ENCODE data around the gene SLC3A2.

SLC3A2 gene

DNA sequence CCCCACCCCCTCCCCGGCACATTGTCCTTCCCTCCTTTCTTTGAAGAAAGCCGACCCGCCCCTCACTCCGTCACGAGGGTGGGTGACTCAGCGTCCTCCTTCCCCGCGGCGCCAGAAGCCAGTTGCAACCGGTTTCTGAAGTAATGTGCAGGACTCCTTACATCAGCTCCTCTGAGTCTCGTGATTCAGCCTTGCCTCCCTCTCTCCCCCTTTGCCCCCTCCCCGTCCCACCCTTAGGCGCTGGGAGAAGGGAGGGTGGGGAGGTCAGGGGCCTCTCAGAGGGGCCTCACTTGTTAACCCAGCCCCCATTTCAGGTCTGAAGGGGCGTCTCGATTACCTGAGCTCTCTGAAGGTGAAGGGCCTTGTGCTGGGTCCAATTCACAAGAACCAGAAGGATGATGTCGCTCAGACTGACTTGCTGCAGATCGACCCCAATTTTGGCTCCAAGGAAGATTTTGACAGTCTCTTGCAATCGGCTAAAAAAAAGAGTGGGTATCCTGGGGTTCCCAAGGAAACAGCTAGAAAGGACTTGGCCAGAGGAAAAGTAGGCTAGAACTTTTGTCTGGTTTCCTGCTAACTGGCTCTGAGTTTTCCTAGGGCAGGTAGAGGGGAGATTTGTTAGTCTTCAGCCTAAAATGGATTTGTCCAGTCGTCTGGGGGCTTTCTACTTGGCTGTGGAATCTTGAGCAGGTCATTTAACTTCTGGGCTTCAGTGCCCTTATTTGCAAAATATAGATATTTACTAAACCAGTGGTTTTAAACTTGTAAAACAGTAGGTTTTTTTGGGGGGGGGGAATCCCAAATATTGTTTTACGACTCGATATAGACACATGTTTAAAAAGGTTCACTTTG lies 1.1 kb downstream of the SLC3A2 start:
- DNase-seq, result peak; percentile 99

DNA sequence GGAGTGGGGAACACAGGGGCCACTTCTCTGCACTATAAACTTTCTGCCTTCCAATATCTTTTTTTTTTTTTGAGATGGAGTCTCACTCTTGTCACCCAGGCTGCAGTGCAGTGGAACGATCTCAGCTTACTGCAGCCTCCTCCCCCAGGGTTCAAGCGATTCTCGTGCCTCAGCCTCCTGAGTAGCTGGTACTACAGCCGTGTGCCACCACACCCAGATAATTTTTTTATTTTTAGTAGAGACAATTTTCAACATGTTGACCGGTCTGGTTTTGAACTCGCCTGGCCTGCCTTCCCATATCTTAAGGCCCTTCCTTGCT lies 1.7 kb downstream of the SLC3A2 start:
- no peak for DNase-seq

DNA sequence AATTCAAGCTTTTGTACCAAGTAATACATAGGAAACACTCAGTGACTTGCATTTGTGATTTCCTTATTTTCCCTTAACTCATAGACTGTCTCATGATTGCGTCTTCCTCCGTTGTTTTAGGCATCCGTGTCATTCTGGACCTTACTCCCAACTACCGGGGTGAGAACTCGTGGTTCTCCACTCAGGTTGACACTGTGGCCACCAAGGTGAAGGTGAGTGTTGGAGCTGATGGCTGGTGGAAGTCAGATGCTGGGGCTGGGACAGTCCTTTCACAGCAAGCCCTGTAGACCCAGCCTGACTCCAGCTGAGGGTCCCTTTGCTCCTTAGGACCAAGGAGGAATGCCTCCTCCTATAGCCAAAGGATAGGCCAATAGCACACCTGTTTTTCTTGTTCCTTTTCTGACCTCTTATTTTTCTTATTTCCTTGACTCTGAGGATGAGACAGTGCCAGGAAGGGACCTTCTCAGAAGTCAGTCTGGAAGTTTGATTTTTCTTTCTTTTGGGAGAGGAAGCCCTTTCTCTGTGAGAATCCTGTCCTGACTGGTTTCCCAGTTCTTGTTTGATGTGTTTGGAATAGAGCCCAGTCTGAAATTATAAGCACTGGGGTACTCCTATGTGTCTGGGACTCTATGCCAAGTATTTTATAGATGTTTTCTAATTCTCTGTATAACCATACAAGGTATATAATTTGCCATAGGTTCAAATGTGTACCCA lies 2.2 kb downstream of the SLC3A2 start:
- DNase-seq, result no peak

DNA sequence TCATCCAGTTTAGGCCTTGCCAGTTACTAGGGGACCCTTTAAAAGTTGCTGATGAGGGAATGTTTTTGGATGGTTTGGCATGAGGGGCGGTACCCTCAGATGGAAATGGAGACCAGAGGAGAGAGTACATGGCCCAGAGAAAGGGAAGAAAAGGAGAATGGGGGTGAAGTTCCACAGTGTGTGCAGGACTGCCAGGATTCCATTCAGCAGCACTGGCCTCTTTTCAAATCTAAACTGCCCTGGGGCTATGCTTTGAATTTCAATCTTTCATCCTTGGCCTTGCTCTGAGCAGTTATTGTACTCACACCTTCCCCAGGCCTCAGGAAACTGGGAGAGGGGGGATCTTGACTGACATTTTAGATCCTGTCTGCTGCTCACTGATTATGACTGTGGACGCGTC lies 3.0 kb downstream of the SLC3A2 start:
- no peak for DNase-seq

DNA sequence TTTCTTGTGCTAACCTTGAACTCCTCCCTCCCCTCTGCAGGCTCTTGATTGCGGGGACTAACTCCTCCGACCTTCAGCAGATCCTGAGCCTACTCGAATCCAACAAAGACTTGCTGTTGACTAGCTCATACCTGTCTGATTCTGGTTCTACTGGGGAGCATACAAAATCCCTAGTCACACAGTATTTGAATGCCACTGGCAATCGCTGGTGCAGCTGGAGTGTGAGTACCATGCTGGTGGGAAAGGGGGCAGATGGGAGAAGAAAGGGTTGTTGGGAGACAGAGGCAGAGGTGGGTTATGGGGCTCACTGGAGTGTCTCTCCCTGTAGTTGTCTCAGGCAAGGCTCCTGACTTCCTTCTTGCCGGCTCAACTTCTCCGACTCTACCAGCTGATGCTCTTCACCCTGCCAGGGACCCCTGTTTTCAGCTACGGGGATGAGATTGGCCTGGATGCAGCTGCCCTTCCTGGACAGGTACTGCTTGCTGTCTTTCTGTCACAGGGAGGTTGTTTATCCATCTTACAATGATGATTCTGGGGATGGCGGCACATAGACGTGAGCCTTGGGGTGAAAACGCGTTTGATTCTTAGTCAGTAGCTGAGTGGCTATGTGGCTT lies 4.5 kb downstream of the SLC3A2 start:
- no peak for DNase-seq

DNA sequence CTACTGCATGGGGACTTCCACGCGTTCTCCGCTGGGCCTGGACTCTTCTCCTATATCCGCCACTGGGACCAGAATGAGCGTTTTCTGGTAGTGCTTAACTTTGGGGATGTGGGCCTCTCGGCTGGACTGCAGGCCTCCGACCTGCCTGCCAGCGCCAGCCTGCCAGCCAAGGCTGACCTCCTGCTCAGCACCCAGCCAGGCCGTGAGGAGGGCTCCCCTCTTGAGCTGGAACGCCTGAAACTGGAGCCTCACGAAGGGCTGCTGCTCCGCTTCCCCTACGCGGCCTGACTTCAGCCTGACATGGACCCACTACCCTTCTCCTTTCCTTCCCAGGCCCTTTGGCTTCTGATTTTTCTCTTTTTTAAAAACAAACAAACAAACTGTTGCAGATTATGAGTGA lies 7.7 kb downstream of the SLC3A2 start:
- DNase-seq, result no peak

DNA sequence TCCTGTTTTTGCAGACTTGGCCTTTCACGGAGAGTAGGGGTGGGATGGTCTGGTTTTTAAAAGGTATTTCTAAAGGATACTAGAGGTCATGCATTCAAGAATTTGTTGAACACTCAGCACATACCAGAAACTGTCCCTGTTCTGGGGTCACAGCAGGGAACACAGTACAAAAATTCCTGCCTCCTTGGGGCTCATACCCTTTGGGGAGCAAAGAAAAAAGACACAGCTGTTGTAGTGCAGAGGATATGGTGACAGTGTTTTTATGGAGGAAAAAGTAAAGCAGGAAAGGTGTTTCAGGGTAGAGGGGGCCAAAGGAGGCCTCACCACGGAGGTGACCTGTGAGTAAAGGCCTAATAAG lies 8.4 kb downstream of the SLC3A2 start:
- no peak for DNase-seq

DNA sequence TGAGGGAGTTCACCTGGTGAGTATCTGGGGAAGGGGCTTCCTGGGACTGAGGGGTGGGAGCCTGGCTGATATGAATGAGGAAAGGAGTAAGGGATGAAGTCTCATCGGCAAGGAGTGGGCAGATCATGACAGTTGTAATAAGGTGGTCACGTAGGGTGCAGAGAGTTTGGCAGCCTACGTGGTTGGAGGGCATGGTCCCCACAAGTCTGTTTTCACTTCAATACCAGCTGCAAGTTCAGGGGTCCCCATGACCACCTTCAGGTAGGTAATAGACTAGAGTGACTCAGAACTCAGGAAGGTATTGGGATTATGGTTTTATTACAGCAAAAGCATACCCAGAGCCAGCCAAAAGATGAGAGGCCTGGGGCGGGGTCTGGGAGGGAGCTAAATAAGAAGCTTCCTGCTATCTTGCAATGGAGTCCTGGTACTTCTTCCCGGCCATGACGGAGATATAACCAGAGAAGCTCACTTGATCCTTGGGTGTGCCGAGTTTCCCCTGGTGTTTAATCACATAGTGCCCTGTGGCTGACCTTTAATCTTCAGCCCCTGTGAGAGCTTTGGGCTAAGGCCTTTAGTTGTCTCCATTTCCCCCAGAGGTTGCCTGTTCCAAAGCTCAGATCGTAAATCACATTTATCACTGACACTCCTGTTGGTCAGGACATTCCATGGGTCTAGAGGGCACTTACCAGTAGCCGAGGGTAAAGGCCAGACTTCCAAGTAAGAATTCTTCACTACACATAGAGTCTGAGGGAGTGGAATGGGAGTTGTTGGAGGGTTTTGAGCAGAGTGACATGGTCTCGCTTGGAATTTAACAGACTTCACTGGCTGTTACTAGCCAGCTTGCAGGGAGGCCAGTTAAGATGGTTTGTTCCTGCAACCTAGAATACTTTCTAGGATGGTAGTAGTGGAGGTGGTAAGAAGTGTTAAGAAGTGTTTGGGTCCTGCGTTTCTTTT lies 9.1 kb downstream of the SLC3A2 start:
- DNase-seq, result peak; percentile 48

DNA sequence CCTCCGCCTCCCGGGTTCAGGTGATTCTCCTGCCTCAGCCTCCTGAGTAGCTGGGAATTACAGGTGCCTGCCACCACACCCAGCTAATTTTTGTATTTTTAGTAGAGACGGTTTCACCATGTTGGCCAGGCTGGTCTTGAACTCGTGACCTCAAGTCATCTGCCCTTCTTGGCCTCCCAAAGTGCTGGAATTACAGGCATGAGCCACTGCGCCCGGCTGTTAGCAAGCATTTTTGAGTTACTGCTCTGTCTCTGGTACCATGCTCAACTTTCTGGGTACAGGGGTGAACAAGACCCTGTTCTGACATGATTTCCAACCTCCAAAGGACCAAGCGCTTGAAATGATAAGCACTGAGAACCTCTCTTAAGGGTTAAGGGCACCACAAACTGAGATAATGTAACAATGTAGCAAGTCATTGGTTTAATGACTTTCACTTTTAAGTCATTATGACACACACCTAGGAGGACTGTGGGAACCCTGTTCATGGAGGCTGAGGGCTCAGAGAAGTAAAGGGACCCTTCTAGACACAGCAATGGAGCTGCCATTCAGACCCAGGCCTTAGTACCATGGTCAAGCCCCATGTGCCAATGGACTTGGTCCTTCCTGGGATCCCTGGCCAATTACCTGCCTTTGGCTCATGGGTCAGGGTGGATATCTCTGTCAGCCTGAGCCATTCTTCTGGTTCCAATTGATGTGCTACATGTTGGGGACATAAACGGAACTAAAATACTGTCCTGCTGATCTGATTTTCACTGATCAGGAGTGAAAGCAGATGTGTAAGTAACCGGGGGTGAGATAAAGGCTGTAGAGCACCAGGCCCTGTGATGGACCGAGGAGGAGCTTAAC lies 11.6 kb downstream of the SLC3A2 start:
- no peak for DNase-seq

DNA sequence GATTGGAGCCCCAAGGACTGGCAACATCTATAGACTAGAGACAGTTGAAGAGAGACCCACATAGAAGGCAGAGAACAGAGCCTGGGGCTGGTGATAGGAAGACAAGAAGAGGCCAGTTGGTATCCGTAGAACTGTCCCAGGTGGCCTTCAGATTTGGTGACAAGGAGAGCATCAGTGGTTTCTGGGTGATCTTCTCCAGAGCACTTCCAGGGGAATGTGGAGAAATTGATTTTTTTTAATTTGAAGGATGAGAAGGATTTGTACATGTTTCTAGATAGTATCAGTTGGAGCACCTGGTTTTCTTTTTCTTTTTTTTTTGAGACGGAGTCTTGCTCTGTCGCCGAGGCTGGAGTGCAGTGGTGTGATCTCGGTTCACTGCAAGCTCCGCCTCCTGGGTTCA lies 14.8 kb downstream of the SLC3A2 start:
- DNase-seq, result no peak

DNA sequence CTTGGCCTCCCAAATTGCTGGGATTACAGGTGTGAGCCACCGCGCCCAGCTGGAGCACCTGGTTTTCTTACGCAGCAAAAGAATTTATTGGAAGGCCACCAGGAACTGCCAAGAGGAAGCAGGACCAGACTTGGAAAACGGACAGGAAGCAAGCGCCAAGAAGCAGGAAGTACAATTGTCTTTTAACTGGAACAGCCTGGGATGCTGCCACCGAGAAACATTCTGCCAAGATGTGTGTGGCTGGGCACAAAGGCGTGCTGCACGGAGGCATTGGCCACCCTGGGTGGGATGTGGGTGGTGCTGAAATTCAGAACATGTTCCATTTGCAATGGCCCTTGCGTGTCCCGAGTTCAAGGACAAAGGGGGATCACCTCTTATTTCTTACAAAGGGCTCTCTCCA lies 15.4 kb downstream of the SLC3A2 start:
- DNase-seq, result no peak

DNA sequence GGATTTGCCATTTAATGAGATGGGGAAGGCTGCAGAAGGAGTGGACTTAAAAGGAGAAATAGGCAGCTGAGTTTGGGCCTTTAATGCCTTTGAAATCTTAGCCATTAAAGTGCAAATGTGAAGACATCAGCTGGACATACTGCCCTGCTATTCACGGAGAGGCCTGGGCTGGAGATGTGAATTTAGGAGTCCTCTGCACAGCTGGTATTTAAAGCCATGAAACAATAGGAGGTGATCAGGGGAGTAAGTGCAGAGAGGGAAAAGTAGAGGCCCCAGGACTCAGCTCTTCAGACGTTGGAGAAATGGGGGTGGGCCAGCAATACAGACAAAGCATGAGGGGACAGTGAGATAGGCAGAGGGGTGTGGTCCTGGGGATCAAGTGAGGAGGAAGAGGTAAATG lies 16.6 kb downstream of the SLC3A2 start:
- no peak for DNase-seq

DNA sequence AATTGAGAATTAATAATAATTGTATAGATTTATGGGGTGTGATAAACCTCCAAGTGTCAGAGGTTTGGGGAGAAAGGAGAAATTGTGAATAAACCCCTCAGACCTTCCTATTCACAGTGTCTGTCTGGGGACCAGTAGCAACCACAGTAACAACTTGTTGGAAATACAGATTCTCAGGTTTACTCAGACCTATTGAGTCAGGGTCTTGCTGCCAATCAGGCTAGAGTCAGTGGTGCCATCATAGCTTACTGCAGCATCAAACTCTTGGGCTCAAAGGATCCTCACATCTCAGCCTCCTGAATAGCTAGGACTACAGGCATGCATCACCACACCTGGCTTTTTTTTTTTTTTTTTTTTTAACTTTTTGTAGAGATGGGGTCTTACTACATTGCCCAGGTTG lies 17.3 kb downstream of the SLC3A2 start:
- DNase-seq, result no peak

DNA sequence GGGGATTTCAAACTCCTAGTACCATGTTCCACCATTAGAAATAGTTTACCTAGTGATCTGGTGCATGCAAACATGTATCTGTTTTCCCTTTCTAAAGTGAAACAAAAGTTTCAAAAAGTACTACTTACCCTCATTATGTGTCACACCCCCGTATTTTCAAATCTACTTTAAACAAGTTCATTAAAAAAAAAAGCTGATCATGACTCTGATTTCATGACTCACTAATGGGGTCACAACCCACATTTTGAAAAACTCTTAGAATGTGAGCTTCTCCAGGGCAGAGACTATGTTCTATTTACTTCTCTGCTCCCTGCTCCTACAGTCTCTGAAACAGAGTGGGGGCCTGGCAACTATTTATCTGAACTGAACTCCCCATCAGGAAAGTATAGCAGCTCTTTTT lies 22.2 kb downstream of the SLC3A2 start:
- no peak for DNase-seq

DNA sequence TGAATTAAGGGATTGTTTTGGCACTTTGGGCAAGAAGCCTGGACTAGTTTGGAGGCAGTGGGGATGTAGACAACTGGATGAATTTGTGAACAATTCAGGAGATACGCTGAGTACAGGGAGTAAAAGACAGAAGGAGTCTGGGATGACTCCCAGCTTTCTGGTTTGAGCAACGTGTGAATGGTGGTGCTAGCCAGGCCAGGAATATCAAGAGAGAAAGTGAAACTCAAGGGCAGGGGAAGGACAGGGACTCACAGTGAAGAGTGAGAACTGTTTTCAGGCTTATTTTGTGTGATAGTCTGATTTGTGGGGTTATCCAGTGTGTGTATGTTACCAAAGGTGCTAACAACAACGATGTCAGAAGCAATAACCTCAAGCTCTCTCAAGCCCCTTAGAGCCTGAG lies 24.6 kb downstream of the SLC3A2 start:
- no peak for DNase-seq

DNA sequence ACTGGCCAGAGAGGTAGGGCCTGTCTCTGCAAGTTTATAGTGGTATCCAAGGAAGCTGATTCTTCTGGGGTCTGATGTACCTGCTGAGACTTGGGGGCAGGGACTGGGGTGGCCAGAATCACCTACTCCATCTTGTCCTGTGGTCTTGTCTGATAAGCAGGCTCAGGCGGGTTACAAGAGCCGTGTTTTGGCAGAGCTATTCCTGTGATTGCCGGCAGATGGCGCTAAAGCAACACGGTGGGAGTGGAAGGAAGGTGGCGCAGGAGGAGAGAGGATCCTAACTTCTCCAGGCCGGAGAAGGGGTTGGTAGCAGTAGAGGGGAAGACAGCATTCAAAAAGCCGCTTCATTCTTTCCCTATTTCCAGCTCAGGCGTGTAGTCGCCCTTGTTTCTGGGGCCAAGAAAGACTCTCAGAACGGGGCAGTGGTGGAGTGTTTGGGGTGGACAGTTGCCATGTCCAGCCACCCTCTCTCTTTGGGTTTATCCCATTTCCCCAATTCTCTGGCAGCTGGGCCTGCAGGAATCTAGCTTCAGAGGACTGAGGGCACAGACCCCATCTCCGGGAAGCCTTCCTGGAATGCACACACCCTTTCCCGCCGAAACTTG lies 25.3 kb downstream of the SLC3A2 start:
- DNase-seq, result peak; percentile 79

DNA sequence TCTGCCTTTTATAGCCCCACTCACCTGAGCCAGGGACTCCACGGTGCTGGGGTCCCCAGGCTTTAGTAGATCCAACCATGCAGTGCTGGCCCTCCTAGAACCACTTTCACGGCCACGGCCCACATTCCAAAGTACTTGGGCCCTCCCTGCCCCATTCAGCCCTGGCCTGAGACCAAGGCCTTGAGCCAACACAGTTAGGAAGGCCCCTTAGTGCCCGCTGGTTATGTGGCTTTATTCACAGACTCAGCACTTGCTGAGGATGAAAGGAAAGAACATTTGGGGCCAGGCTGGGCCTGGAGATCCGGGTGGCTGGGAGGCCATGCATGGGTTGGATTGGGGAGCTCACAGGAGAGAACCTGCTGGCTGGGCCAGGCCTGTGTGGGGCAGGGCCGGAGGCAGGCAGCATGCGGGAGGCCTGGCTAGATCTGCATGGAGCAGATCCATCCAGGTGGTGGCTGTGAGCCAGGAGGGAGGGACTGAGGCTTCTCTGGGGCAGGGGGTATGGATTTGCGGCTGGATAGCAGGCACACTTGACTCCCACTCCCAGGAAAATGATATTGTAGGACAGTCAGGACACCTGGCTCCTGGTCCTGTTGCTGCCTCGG lies 27.9 kb downstream of the SLC3A2 start:
- DNase-seq, result no peak

DNA sequence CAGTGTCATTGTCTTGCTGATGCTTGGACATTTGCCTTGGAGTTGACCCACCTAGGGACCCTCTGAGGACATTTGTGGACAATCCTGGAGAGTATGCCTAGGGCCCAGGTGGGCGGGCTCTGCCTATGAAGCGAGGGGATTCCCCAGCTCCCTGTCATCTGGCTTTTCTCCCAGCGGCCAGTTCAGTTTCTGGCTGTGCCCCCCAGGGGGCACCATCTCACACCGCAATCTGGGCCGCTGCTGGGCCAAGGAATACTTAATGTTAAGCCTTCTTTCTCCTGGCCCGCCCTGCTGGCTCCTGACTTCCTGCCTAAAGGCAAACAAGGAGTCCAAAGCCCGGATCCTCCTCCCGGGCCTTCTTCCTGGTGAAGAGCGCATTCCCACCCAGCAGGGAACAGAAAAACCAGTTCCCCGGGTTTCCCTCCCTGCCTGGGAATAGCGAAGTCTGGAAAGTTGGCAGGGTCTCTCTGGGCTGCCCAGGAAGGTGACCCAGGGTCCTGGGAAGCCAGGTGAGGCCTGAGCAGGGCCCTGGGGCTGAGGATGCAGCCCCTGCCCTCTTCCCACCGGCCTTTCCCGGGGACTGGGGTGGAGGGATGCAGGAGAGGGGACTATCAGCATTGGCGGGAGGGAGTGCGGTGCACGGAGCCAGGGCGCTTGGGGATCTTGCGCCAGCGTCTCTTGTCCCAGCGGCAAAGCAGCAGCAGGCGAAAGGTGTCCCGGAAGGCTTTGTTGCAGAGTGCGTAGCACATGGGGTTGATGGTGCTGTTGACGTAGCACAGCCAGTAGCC lies 28.6 kb downstream of the SLC3A2 start:
- DNase-seq, result peak; percentile 69

DNA sequence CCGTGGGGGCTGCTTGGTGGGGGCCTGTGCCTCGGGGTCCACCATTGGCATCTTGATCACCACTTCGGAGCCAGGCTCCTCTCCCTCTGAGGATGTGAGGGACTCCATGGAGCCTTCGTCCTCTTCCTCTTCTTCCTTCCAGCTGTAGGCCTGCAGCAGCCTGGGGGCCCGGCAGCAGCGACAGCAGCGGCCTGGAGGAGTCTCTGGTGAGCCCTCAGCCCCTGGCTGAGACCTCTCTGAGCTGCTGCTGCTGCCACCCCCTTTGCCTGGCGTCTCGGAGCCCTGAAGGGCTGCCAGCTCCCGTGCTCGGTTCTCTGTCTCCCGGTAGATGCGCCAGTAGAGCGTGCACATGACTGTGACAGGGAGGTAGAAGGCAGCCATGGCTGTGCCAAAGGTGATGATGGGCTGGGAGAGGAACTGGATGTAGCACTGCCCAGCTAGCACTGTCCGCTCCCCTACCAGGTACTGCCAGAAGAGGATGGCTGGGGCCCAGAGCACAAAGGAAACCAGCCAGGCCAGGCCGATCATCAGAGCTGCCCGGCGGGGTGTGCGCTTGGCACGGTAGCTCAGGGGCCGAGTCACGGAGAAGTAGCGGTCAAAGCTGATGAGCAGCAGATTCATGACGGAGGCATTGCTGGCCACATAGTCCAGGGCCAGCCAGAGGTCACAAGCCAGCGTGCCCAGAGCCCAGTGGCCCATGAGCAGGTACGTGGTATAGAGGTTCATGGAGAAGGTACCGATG lies 29.6 kb downstream of the SLC3A2 start:
- DNase-seq, result no peak
